Thymus (tissue), 11 donors: ENCODE results near the gene CDK9. TPM values are rescaled to one million over a fixed set of nuclear protein-coding genes. Genes with fewer than 3 reads are reported as not detected.

Experiments
- DNase-seq, 9 donors: peaks; one replicate each; pipeline ENCODE4 v3.0.0-alpha.2; 2013; ENCODE audit warnings: low spot score in 9 of 9, low read depth in 6 of 9, missing footprints in 1 of 9
- H3K27ac ChIP-seq, 2 donors: one replicate each; pipeline ENCODE4 v1.5.1; 2013; ENCODE audit warnings: control low read depth in 1 of 2, low read depth in 1 of 2, low read length in 1 of 2, mild to moderate bottlenecking in 1 of 2, moderate library complexity in 1 of 2
- H3K27me3 ChIP-seq, 2 donors: one replicate each; pipeline ENCODE4 v1.5.1; 2013; ENCODE audit warnings: low read length in 1 of 2; ENCODE audit not compliant: control insufficient read depth in 2 of 2, insufficient read depth in 1 of 2
- H3K36me3 ChIP-seq, 2 donors: one replicate each; pipeline ENCODE4 v1.5.1; 2013; ENCODE audit warnings: low read length in 1 of 2, mild to moderate bottlenecking in 1 of 2, moderate library complexity in 1 of 2; ENCODE audit not compliant: control insufficient read depth in 2 of 2, insufficient read depth in 2 of 2
- H3K4me1 ChIP-seq, 2 donors: one replicate each; pipeline ENCODE4 v1.5.1; 2013; ENCODE audit warnings: low read length in 2 of 2; ENCODE audit not compliant: control insufficient read depth in 2 of 2, insufficient read depth in 2 of 2
- H3K4me3 ChIP-seq, 2 donors: one replicate each; pipeline ENCODE4 v1.5.1; 2013; ENCODE audit warnings: low read length in 2 of 2, control low read depth in 1 of 2, mild to moderate bottlenecking in 1 of 2
- H3K9me3 ChIP-seq, 2 donors: one replicate each; pipeline ENCODE4 v1.5.1; 2013; ENCODE audit warnings: low read length in 1 of 2, mild to moderate bottlenecking in 1 of 2; ENCODE audit not compliant: control insufficient read depth in 2 of 2, insufficient read depth in 1 of 2
- WGBS: extraction: QIAGEN DNeasy Blood & Tissue Kit; methylation state at CpG from one replicate; pipeline ENCODE4 v1.1.7; 2013; 5-methylcytosine and 5-hydroxymethylcytosine counted together
- polyA plus RNA-seq: library from polyadenylated mRNA; stranded (reverse); fragments of 200-250 nt; gene quantifications from one replicate; pipeline ENCODE4 v1.2.3, GENCODE V29; 2013
- total RNA-seq: library from RNA; stranded (reverse); fragments of 120-200 nt; gene quantifications from one replicate; pipeline ENCODE4 v1.2.4, GENCODE V29; 2013
- donor health status: healthy.

The CDK9 gene
- total and polyA plus RNA-seq, 2 donors, result 38.9 to 122 TPM

GRCh38 chr9:127746959-127747569, 38.8 kb upstream of the CDK9 start:
- 90% methylated on average over 15 of the region's 15 CpGs for WGBS
- peak in 1 of 9 donors; percentile 37 for DNase-seq

GRCh38 chr9:127749090-127749787, 36.6 kb upstream of the CDK9 start:
- Histone ChIP-seq H3K4me1 (peaks cover 0 to 3% of the 10 kb centered on the region in 2 donors), H3K9me3 (peaks cover 0 to 2% of the 10 kb centered on the region in 2 donors), H3K27ac (no peak overlapping the region), H3K27me3 (no peaks in the 10 kb centered on the region), H3K4me3 (no peak overlapping the region), H3K36me3 (peaks cover 86 to 92% of the 10 kb centered on the region in 2 donors)
- DNase-seq, result no peak
- WGBS, result 98% methylated on average over 26 of the region's 26 CpGs

More at GRCh38 chr9:127746959-127747569, 38.8 kb upstream of the CDK9 start:
- Histone ChIP-seq H3K4me1 (peaks cover 0 to 3% of the 10 kb centered on the region in 2 donors), H3K27me3 (no peaks in the 10 kb centered on the region), H3K9me3 (peaks cover 0 to 2% of the 10 kb centered on the region in 2 donors), H3K4me3 (no peak overlapping the region), H3K36me3 (peaks cover 89 to 91% of the 10 kb centered on the region in 2 donors), H3K27ac (no peak overlapping the region)

GRCh38 chr9:127751269-127752054, 34.4 kb upstream of the CDK9 start:
- Histone ChIP-seq H3K27ac (no peak overlapping the region), H3K36me3 (peaks cover 79 to 84% of the 10 kb centered on the region in 2 donors), H3K4me3 (no peak overlapping the region), H3K9me3 (peaks cover 0 to 2% of the 10 kb centered on the region in 2 donors), H3K27me3 (peaks cover 0 to 9% of the 10 kb centered on the region in 2 donors), H3K4me1 (peaks cover 0 to 3% of the 10 kb centered on the region in 2 donors)
- DNase-seq, result no peak
- WGBS, result 97% methylated on average over 10 of the region's 10 CpGs

- Histone ChIP-seq H3K27ac (no peak overlapping the region), H3K36me3 (peaks cover 71 to 72% of the 10 kb centered on the region in 2 donors), H3K4me1 (no peaks in the 10 kb centered on the region), H3K4me3 (no peak overlapping the region), H3K9me3 (no peaks in the 10 kb centered on the region), H3K27me3 (peaks cover 0 to 9% of the 10 kb centered on the region in 2 donors)
- 98% methylated on average over 8 of the region's 8 CpGs for WGBS
- no peak for DNase-seq
Measured at GRCh38 chr9:127753148-127753547, 32.7 kb upstream of the CDK9 start.

GRCh38 chr9:127753622-127754021, 32.2 kb upstream of the CDK9 start:
- Histone ChIP-seq H3K36me3 (peaks cover 71 to 72% of the 10 kb centered on the region in 2 donors), H3K27me3 (peaks cover 0 to 9% of the 10 kb centered on the region in 2 donors), H3K9me3 (no peaks in the 10 kb centered on the region), H3K4me3 (no peak overlapping the region), H3K4me1 (no peaks in the 10 kb centered on the region), H3K27ac (no peak overlapping the region)
- no peak for DNase-seq
- 95% methylated on average over 8 of the region's 8 CpGs for WGBS

- 95% methylated on average over 86 of the region's 86 CpGs for WGBS
- no peak for DNase-seq
- Histone ChIP-seq H3K4me3 (no peak overlapping the region), H3K36me3 (peaks cover 69 to 71% of the 10 kb centered on the region in 2 donors), H3K27ac (no peak overlapping the region), H3K9me3 (no peaks in the 10 kb centered on the region), H3K4me1 (no peaks in the 10 kb centered on the region), H3K27me3 (peaks cover 0 to 9% of the 10 kb centered on the region in 2 donors)
Measured at GRCh38 chr9:127754099-127755060, 31.5 kb upstream of the CDK9 start.

GRCh38 chr9:127755061-127756060, 30.5 kb upstream of the CDK9 start:
- Histone ChIP-seq H3K27ac (no peak overlapping the region), H3K36me3 (peaks cover 67% of the 10 kb centered on the region in 2 donors), H3K9me3 (no peaks in the 10 kb centered on the region), H3K4me3 (no peak overlapping the region), H3K4me1 (no peaks in the 10 kb centered on the region), H3K27me3 (peaks cover 0 to 9% of the 10 kb centered on the region in 2 donors)
- 95% methylated on average over 61 of the region's 61 CpGs for WGBS
- DNase-seq, result no peak
